ENCODE data around the gene INO80.
A peak's percentile ranks its signal among the peaks of the same experiment; 100 is the strongest.
"Not testable (repeated sequence)": the region's sequence is repeated elsewhere in the genome, so short reads cannot be mapped to it uniquely, and the experiment has no call there.

Gene INO80

GRCh38 chr15:41139112-41139511 lies 23.0 kb upstream of the INO80 start:
- not testable (repeated sequence) for H3K9ac ChIP-seq (ENCODE audit: low read length); H3K9me3 ChIP-seq (ENCODE audit: control insufficient read depth, low read length); H3K27me3 ChIP-seq (replicated peaks; ENCODE audit: control insufficient read depth, insufficient read depth, low read length); H3K4me1 ChIP-seq (ENCODE audit: control insufficient read depth, insufficient read depth, low read length); H3K4me3 ChIP-seq (ENCODE audit: low read length); H3K36me3 ChIP-seq (ENCODE audit: control insufficient read depth, insufficient read depth, low read length, severe bottlenecking); DNase-seq (ENCODE audit: low read depth)

- H3K4me3 ChIP-seq (ENCODE audit: low read length); DNase-seq (ENCODE audit: low read depth); H3K9me3 ChIP-seq (ENCODE audit: control insufficient read depth, low read length); H3K4me1 ChIP-seq (ENCODE audit: control insufficient read depth, insufficient read depth, low read length); H3K9ac ChIP-seq (ENCODE audit: low read length); H3K36me3 ChIP-seq (ENCODE audit: control insufficient read depth, insufficient read depth, low read length, severe bottlenecking): not testable (repeated sequence)
- H3K27me3 ChIP-seq (replicated peaks; ENCODE audit: control insufficient read depth, insufficient read depth, low read length), result peaks cover 10% of the 10 kb centered on the region
These were observed 19.5 kb upstream of the INO80 start for GRCh38 chr15:41135580-41135979.

DNA sequence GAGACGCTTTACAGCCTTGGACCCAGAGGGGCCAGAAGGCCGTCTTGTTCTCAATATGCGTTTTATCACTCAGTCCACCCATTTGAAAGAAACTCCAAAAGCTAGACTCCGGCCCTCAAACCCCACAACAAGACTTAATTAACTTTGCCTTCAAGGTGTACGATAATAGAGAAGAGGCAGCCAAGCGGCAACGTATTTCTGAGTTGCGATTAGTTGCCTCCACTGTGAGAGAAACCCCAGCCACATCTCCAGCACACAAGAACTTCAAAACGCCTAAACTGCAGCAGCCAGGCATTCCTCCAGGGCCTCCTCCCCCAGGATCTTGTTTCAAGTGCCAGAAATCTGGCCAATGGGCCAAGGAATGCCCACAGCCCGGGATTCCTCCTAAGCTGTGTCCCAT lies 17.4 kb upstream of the INO80 start:
- no peak overlapping the region for H3K4me3 ChIP-seq (ENCODE audit: low read length)
- DNase-seq (ENCODE audit: low read depth), result no peak
- H3K27me3 ChIP-seq (replicated peaks; ENCODE audit: control insufficient read depth, insufficient read depth, low read length), result peaks cover 10% of the 10 kb centered on the region
- H3K9me3 ChIP-seq (ENCODE audit: control insufficient read depth, low read length), result peaks cover 5% of the 10 kb centered on the region
- H3K9ac ChIP-seq (ENCODE audit: low read length), result no peak overlapping the region
- H3K36me3 ChIP-seq (ENCODE audit: control insufficient read depth, insufficient read depth, low read length, severe bottlenecking), result no peaks in the 10 kb centered on the region
- H3K4me1 ChIP-seq (ENCODE audit: control insufficient read depth, insufficient read depth, low read length), result no peaks in the 10 kb centered on the region

DNA sequence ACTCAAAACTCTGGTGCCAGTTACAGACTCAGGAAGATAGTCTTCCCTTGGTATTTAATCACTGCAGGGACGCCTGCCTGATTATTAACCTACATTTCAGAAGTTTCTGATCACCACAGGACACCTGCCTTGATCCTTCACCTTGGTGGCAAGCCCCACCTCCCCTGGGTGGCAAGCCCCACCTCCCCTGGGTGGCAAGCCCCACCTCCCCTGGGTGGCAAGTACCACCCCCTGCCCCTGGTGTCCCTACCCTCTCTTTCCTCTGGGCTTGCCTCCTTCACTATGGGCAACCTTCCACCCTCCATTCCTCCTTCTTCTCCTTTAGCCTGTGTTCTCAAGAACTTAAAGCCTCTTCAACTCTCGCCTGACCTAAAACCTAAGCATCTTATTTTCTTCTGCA lies 16.0 kb upstream of the INO80 start:
- DNase-seq (ENCODE audit: low read depth); H3K9ac ChIP-seq (ENCODE audit: low read length); H3K9me3 ChIP-seq (ENCODE audit: control insufficient read depth, low read length): not testable (repeated sequence)

DNA sequence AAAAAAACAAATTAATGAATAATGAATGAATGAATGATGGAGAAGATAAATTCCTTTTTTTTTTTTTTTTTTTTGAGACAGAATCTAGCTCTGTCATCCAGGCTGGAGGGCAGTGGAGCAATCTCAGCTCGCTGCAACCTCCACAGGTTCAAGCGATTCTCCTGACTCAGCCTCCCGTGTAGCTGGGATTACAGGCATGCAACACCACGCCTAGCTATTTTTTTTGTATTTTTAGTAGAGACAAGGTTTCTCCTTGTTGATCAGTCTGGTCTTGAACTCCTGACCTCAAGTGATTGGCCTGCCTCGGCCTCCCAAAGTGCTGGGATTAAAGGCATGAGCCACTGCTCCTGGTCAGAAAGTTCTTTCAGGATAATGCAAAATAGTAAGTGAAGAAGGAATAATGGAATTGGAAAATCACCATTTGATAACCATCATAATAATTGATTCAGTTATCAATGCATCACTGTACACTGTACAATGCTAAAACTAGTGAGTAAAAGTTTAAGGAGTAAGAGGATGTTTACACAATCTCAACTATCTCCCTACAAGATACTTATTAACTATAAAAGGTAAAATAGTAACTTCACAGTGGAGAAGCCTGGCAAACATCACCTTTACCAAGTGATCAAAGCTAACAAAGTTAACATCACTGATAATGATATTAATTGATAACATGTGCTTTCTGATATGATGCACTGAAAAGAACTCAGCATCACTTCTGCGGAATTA lies 12.3 kb upstream of the INO80 start:
- Histone ChIP-seq H3K27me3 (replicated peaks; ENCODE audit: control insufficient read depth, insufficient read depth, low read length) (peaks cover 10% of the 10 kb centered on the region), H3K4me1 (ENCODE audit: control insufficient read depth, insufficient read depth, low read length) (no peaks in the 10 kb centered on the region), H3K4me3 (ENCODE audit: low read length) (no peak overlapping the region), H3K36me3 (ENCODE audit: control insufficient read depth, insufficient read depth, low read length, severe bottlenecking) (no peaks in the 10 kb centered on the region), H3K9ac (ENCODE audit: low read length) (no peak overlapping the region), H3K9me3 (ENCODE audit: control insufficient read depth, low read length) (peaks cover 5% of the 10 kb centered on the region)
- DNase-seq (ENCODE audit: low read depth), result no peak

More for the DNA sequence above, 16.0 kb upstream of the INO80 start:
- H3K36me3 ChIP-seq (ENCODE audit: control insufficient read depth, insufficient read depth, low read length, severe bottlenecking); H3K4me3 ChIP-seq (ENCODE audit: low read length); H3K4me1 ChIP-seq (ENCODE audit: control insufficient read depth, insufficient read depth, low read length): not testable (repeated sequence)
- peaks cover 10% of the 10 kb centered on the region for H3K27me3 ChIP-seq (replicated peaks; ENCODE audit: control insufficient read depth, insufficient read depth, low read length)

DNA sequence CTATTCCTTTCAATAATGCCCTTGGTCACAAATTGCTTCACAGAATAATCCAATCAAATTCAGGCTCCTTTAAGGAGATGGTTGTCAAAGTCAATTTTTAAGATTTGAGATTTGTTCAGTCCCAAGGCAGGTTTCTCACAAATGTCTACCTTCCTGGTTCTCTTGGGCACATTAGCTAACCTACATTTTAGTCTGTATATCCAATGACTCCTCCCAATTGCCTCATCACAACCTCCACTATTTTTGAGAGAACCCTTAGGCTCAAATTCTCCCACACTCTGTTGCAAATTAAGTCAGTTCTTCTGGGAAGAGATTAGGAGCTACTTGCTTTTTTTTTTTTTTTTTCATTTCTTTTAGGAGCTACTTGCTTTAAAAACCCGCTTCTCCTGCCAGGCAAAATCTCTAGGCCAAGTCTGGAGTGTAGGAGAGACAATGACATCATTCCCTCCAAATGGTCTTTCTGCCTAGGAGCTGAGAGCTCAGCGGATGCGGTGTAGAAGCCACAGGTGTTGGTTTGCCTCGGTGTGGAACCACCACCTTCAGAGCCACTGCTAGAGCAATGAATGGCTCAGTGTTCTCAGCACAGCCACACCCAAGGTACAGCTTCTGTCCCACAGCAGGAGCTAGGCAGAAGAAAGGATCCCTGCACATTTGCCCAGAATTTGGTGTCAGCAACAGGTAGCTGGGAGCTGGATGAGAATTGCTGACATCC lies 10.0 kb upstream of the INO80 start:
- H3K9ac ChIP-seq (ENCODE audit: low read length), result no peak overlapping the region
- no peak overlapping the region for H3K4me3 ChIP-seq (ENCODE audit: low read length)
- no peaks in the 10 kb centered on the region for H3K4me1 ChIP-seq (ENCODE audit: control insufficient read depth, insufficient read depth, low read length)
- no peak for DNase-seq (ENCODE audit: low read depth)
- H3K36me3 ChIP-seq (ENCODE audit: control insufficient read depth, insufficient read depth, low read length, severe bottlenecking), result no peaks in the 10 kb centered on the region
- H3K9me3 ChIP-seq (ENCODE audit: control insufficient read depth, low read length), result peaks cover 5% of the 10 kb centered on the region
- no peaks in the 10 kb centered on the region for H3K27me3 ChIP-seq (replicated peaks; ENCODE audit: control insufficient read depth, insufficient read depth, low read length)

DNA sequence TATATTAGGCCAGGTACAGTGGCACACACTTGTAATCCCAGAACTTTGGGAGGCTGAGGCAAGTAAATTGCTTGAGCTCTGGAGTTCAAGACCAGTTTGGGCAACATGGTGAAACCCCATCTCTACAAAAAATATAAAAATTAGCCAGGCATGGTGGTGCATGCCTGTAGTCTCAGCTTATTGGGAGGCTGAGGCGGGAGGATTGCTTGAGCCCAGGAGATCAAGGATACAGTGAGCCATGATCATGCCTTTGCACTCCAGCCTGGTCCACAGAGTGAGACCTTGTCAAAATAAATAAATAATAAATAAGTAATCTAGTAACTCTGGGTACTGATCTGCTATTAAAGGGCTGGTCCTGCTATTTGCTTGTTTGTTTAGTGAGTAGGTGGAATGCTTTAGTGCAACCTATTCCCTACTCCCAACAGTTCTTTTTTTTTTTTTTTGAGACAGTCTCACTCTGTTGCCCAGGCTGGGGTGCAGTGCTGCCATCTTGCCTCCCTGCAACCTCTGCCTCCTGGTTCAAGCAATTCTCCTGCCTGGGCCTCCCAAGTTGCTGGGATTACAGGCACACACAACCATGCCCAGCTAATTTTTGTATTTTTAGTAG lies 9.1 kb upstream of the INO80 start:
- no peaks in the 10 kb centered on the region for H3K27me3 ChIP-seq (replicated peaks; ENCODE audit: control insufficient read depth, insufficient read depth, low read length)
- no peak overlapping the region for H3K9ac ChIP-seq (ENCODE audit: low read length)
- H3K4me1 ChIP-seq (ENCODE audit: control insufficient read depth, insufficient read depth, low read length), result no peaks in the 10 kb centered on the region
- no peak for DNase-seq (ENCODE audit: low read depth)
- no peaks in the 10 kb centered on the region for H3K36me3 ChIP-seq (ENCODE audit: control insufficient read depth, insufficient read depth, low read length, severe bottlenecking)
- no peaks in the 10 kb centered on the region for H3K9me3 ChIP-seq (ENCODE audit: control insufficient read depth, low read length)
- no peak overlapping the region for H3K4me3 ChIP-seq (ENCODE audit: low read length)

- Histone ChIP-seq H3K4me1 (ENCODE audit: control insufficient read depth, insufficient read depth, low read length) (no peaks in the 10 kb centered on the region), H3K4me3 (ENCODE audit: low read length) (no peak overlapping the region), H3K9me3 (ENCODE audit: control insufficient read depth, low read length) (no peaks in the 10 kb centered on the region), H3K36me3 (ENCODE audit: control insufficient read depth, insufficient read depth, low read length, severe bottlenecking) (no peaks in the 10 kb centered on the region), H3K27me3 (replicated peaks; ENCODE audit: control insufficient read depth, insufficient read depth, low read length) (no peaks in the 10 kb centered on the region), H3K9ac (ENCODE audit: low read length) (no peak overlapping the region)
- DNase-seq (ENCODE audit: low read depth), result no peak
These were observed 8.0 kb upstream of the INO80 start for GRCh38 chr15:41124058-41124457.

DNA sequence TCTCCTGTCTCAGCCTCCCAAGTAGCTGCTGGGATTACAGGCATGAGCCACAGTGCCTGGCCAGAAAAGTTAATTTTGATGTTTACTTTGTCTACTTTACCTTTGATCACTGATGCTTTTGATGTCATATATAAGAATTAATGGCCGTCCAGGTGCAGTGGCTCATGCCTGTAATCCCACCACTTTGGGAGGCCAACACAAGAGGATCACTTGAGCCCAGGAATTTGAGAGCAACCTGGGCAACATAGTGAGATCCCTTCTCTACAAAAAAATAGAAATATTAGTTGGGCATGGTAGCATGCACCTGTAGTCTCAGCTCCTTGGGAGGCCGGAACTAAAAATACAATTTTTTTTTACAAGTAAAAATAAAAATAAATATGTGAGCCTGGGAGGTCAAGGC lies 6.8 kb upstream of the INO80 start:
- no peak overlapping the region for H3K9ac ChIP-seq (ENCODE audit: low read length)
- H3K4me1 ChIP-seq (ENCODE audit: control insufficient read depth, insufficient read depth, low read length), result no peaks in the 10 kb centered on the region
- H3K27me3 ChIP-seq (replicated peaks; ENCODE audit: control insufficient read depth, insufficient read depth, low read length), result no peaks in the 10 kb centered on the region
- H3K9me3 ChIP-seq (ENCODE audit: control insufficient read depth, low read length), result no peaks in the 10 kb centered on the region
- no peaks in the 10 kb centered on the region for H3K36me3 ChIP-seq (ENCODE audit: control insufficient read depth, insufficient read depth, low read length, severe bottlenecking)
- no peak for DNase-seq (ENCODE audit: low read depth)
- H3K4me3 ChIP-seq (ENCODE audit: low read length), result no peak overlapping the region

- peaks cover 3% of the 10 kb centered on the region for H3K4me1 ChIP-seq (ENCODE audit: control insufficient read depth, insufficient read depth, low read length)
- H3K36me3 ChIP-seq (ENCODE audit: control insufficient read depth, insufficient read depth, low read length, severe bottlenecking), result no peaks in the 10 kb centered on the region
- H3K27me3 ChIP-seq (replicated peaks; ENCODE audit: control insufficient read depth, insufficient read depth, low read length), result no peaks in the 10 kb centered on the region
- H3K9me3 ChIP-seq (ENCODE audit: control insufficient read depth, low read length), result no peaks in the 10 kb centered on the region
- no peak overlapping the region for H3K9ac ChIP-seq (ENCODE audit: low read length)
- no peak for DNase-seq (ENCODE audit: low read depth)
- no peak overlapping the region for H3K4me3 ChIP-seq (ENCODE audit: low read length)
These were observed 5.9 kb upstream of the INO80 start for GRCh38 chr15:41121951-41122350.

DNA sequence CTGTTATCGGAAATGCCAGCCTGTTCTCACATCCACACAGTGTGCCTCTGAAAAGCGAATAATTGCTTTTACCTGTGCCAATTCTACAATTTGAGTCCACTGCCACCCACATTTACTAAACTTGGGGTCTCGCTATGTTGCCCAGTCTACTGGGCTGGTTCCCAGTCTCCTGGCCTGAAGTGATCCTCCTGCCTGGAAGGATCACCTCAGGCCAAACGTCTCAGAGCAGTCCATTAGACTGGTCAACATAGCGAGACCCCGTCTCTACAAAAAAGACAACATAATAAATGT lies 827 bp upstream of the INO80 start:
- Histone ChIP-seq H3K4me3 (ENCODE audit: low read length) (peak overlapping the region; percentile 94), H3K9ac (ENCODE audit: low read length) (peak overlapping the region; percentile 100), H3K9me3 (ENCODE audit: control insufficient read depth, low read length) (no peaks in the 10 kb centered on the region), H3K4me1 (ENCODE audit: control insufficient read depth, insufficient read depth, low read length) (peaks cover 11% of the 10 kb centered on the region), H3K27me3 (replicated peaks; ENCODE audit: control insufficient read depth, insufficient read depth, low read length) (no peaks in the 10 kb centered on the region), H3K36me3 (ENCODE audit: control insufficient read depth, insufficient read depth, low read length, severe bottlenecking) (no peaks in the 10 kb centered on the region)
- DNase-seq (ENCODE audit: low read depth), result no peak
